GM18868 (cell line): ENCODE measurements around the gene CPNE8.

Experiments used
- ATAC-seq: cut with Tn5 transposase; IDR thresholded peaks from one replicate; pipeline ENCODE4 v1.9.1; 2021; ENCODE audit warnings: mild to moderate bottlenecking, moderate library complexity; ENCODE audit not compliant: unreplicated experiment

The CPNE8 gene

DNA sequence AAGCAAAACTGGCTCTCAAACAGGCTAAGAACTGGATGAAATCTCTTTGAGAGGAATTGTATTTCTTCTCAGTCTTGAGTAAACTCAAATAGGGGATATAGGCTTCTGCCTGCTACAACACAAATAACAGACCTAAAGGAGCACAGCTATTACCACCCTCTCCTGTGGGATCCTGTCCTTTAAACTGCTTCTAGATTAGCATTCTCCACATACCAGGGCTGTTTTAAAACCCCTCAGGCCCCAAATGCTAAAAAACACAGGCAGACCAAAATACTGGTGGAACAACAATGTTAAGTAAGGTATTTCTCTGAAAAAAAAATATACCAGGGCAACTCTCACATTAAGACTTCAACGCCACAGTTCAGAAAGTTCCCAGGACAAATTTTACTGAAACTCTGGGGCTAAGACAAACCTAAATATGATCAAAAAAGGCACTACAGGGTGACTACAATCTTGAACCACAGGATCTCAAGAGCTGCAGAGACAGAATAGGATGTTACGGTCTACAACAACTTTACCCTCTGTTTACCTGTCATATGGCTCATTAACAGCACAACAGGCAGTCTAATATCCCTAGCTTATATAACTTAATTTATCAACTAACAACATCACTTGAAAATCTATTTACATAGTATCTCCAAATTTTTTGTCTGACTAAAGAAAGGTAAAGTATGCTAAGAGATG lies 7.2 kb downstream of the CPNE8 start:
- ATAC-seq = no peak

DNA sequence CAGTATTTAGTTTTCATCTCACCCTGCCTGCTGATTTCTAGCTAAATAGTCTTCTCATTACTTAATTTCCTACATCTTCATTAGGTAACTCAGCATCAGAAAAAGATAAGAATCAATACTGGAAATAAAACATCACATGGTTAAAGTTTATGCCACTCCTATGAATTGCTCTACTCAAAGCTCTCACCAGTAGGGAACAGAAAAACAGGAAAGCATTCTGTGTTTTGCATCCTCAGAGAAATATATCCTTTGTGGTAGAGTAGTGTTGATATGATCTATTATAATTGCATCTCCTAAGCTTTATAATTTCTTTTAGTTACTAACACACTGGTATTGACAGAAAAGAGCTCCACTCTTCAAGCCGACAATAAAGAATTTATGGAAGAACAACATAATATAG lies 9.9 kb downstream of the CPNE8 start:
- ATAC-seq = no peak

DNA sequence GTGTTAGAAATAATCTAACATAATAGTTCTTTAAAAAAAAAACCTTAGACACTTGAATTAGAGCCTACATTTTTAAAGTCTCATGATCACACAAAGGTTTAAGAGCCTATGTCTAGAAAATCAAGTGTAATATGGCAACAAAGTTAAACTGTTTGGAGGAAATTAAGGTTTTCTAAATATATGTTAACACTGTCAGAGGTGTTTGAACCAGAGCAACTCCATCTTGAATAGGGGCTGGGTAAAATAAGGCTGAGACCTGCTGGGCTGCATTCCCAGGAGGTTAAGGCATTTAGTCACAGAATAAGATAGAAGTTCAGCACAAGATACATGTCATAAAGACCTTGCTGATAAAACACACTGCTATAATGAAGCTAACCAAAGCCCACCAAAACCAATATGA lies 12.4 kb downstream of the CPNE8 start:
- no peak for ATAC-seq

GRCh38 chr12:38892087-38892786 lies 13.2 kb downstream of the CPNE8 start:
- peak; percentile 88 for ATAC-seq

- no peak for ATAC-seq
These were observed 15.1 kb downstream of the CPNE8 start for GRCh38 chr12:38890102-38890855.

DNA sequence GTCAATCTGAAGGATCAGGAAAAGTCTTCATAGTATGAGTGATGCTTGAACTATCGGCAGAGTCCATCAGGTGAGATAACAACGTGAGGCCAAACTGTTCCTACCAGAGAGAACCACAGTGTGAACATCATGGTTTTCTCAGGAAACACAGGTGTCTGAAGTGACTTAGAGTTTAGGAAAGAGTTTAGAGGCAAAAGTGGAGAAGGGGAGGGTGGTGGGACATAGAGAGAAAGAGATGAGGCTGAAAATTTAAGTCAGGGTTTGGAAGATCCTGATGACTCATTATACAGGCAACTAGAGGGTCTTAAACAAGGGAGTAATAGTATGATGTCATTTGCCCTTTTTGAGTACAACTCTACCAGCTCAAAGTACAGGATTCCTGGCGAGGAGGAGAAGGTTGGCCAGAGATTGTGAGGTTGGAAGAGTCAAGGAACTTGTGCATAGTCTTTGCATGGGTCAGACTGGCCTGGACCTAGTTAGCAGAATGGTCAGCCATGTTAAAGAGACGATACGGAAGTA lies 16.0 kb downstream of the CPNE8 start:
- no peak for ATAC-seq

DNA sequence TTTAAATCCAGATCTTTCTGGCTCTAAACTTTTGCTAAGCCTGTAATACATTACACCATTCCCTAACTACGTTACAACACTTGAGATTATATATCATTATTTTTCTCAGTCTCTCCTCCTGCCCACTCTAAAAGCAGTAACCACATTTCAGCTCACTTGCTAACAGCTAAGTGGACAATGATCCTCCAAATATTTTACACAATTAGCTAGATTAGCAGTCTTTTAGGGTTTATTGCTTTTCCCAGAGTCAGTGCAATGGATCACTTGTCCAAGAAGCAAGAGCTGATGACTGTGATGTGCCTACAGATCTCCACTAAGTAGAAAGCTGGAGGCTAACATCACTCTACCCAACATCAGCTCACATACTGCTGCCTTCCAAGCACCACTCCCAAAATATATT lies 17.6 kb downstream of the CPNE8 start:
- no peak for ATAC-seq

- ATAC-seq = no peak
These were observed 18.5 kb downstream of the CPNE8 start for GRCh38 chr12:38886931-38887330.

- peak; percentile 52 for ATAC-seq
These were observed 19.3 kb downstream of the CPNE8 start for GRCh38 chr12:38886064-38886463.

DNA sequence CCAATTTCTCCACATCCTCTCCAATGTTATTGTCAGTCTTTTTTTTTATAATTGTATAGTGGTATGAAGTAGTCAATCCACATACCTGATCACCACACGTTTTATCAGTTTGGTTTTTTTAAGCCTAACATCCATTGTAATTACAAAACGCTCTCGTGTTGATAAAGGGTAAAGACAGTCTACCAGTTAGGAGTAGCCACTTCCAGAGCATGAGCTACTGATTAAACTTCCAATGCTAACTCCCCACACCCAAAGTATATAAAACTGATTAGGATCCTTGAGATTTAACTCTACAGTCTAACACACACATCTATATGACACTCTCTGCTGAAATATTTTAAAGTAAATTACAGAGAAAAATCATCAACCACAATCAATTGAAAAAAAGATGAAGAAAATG lies 20.7 kb downstream of the CPNE8 start:
- ATAC-seq = no peak

DNA sequence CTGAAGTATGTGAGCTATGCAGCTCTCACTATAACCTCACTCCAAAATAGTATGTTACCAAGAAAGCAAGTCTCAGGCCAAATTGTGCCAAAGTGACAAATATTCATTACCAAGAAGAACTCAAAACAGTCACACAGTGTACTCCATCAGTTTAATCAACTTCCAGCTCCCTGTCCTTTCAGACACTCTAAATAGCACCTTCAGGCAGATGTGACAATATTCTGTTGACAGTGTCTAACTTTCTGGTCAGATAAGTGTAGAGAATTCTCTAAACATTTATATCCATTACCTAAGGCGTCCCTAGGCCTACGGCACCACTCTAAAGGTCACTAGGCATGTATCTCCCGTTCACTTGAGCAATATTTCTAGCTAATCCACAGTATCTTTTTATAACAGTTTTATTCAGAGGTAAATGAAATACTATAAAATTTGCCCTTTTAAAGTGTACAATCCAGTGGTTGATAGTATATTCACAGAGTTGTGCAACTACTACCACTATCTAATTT lies 21.7 kb downstream of the CPNE8 start:
- ATAC-seq = no peak

GRCh38 chr12:38880288-38880687 lies 25.1 kb downstream of the CPNE8 start:
- ATAC-seq = no peak

- ATAC-seq = no peak
These were observed 26.4 kb downstream of the CPNE8 start for GRCh38 chr12:38878986-38879385.

DNA sequence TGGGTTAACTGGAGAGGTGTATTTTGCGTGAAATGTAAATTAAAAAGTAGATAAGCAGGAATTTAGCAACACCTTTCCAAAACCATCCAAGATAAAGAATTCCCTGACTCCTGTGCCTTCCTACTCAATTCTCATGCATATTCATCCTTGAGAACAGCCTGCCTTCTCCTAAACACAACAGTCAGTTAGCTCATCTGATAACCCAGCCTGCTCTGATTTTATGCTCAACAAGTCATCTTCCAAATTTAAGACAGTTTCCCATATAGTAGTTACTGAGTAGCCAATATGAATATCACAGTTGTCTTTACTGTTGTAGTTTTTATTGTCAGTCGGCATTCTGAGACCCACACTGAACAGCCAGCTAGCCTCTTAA lies 27.1 kb downstream of the CPNE8 start:
- no peak for ATAC-seq

DNA sequence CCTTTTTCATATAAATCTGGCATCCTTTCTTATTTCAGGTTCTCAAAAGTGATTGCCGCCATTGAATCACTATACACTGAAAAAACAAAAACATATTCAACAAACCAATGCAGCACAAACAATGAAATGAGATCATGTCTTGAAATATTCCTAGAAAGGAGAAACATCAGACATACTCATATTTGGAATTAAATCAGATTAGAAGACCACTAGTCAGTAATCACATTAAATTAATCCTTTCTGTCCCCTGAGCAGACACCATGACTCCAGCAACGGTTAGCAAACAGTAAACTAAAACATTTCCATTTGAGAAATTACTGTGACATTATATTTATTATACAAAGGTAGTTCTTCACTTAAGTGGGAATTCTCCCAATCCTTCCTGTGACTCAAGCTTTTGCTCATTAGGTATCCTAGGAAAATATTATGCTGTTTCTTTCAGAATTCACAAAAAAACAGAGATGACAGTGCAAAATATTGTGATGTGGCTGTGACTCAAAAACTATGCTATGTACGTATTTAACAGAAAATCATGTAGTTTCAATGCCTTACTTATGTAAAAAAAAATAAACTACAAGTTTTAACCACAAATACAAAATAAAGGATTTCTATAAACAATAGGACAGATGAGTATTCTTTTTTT lies 29.7 kb downstream of the CPNE8 start:
- no peak for ATAC-seq

- ATAC-seq = no peak
These were observed 32.8 kb downstream of the CPNE8 start for GRCh38 chr12:38872561-38872960.

DNA sequence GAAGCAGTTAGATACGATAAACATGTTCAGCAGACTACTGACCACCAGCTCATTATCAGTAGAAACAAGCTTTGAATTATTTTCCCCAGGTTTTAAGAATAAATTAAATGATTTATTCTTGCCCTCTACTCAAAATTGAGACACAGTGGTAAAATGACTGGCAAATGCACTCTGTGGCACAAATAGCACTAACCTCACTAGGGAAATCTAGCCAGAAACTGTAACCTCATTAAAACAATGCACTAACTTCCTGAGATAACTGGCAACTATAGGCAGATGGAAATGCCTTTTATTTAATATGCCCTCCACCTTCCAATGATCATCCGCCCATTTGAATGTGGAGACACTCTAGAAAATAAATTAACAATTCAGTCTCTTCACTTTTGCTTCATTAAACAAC lies 33.2 kb downstream of the CPNE8 start:
- no peak for ATAC-seq

DNA sequence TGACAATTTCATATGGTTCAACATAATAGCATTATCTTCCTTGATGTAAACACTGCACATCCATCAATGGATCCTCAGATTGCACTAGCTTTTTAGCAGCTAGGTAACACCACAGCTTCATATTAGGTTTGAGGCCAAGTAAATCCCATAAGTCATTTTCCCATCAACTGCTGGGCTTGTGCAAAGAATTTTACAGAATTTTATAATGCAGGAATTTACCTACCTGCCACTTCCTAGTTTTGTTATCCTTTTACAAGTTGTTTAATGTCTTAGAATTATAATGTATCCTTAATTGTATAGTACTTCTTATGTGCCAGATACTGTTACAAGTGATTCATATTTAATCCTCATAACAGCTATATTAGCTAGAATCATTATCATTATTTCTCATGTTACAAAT lies 36.4 kb downstream of the CPNE8 start:
- no peak for ATAC-seq

- ATAC-seq = no peak
These were observed 54.9 kb downstream of the CPNE8 start for GRCh38 chr12:38850461-38850860.

GRCh38 chr12:38847247-38847646 lies 58.1 kb downstream of the CPNE8 start:
- ATAC-seq = no peak

DNA sequence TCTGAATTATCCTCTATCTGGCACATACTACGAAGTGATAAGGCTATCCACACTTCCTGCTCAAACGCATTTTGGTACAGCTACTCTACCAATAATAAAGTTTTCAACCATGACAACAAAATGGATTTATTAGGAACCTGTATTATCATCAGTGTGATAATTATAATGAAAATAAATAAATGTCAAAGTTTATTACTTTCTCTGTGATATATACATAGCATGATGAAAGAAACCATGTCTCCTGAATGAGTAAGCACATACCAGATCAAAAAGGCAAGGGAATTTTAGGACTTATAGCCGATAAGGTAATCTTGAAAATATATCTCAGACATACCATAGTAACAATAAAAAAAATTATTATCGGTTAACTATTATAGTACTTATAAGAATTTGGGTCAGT lies 61.1 kb downstream of the CPNE8 start:
- no peak for ATAC-seq
